Motor neuron (in vitro differentiated cells): Measurements from ENCODE around the gene AAMP. TPM values are rescaled to one million over a fixed set of nuclear protein-coding genes. Genes with fewer than 3 reads are reported as not detected.

Experiments
- ATAC-seq, 8 experiments: fragments of 200-7000 bp; cut with Tn5 transposase; replicated peaks in 6 of 8; 2 replicates each; pipeline ENCODE4 v1.8.0; 2021; ENCODE audit warnings: mild to moderate bottlenecking in 8 of 8, moderate library complexity in 8 of 8
- H3K27ac ChIP-seq, 2 donors: fragments of 250-450 bp; sonication (Bioruptor Pico); 2 replicates each; pipeline ENCODE4 v1.9.0; 2021; ENCODE audit warnings: antibody characterized with exemption in 2 of 2, mild to moderate bottlenecking in 2 of 2, moderate library complexity in 1 of 2
- H3K4me1 ChIP-seq, 2 donors: fragments of 250-450 bp; sonication (Bioruptor Pico); replicated peaks in 1 of 2; 2 replicates each; pipeline ENCODE4 v1.6.1; 2021; ENCODE audit warnings: antibody characterized with exemption in 2 of 2, mild to moderate bottlenecking in 2 of 2, moderate library complexity in 1 of 2
- H3K4me3 ChIP-seq, 5 donors: fragments of 250-450 bp; sonication (Bioruptor Pico); 2 replicates each; pipeline ENCODE4 v1.9.0; 2021; ENCODE audit warnings: antibody characterized with exemption in 5 of 5, mild to moderate bottlenecking in 5 of 5, moderate library complexity in 4 of 5
- WGBS, 10 experiments: fragments of 450-650 bp; shearing (Covaris generic); methylation state at CpG; one replicate each; pipeline ENCODE4 v1.0.0; 2022; 5-methylcytosine and 5-hydroxymethylcytosine counted together
- in situ Hi-C, 9 experiments: fragments of 400-800 bp; cut with MboI; loops; one replicate each; pipeline ENCODE4 v1.15.0; 2021; ENCODE audit warnings: low sequenced_read_pairs in 9 of 9, low pct_unique_long_range_greater_than_20kb in 2 of 9; ENCODE audit not compliant: unreplicated experiment in 9 of 9
- total RNA-seq, 8 experiments: library from RNA; unstranded; fragments of 300-600 nt; gene quantifications; 2 replicates each; pipeline versions ENCODE4 v1.2.3 to v1.2.4, GENCODE V29; 2022

AAMP gene
- total RNA-seq, 8 experiments from 2014 or later, result 61.0 to 179 (median 82.2) TPM

DNA sequence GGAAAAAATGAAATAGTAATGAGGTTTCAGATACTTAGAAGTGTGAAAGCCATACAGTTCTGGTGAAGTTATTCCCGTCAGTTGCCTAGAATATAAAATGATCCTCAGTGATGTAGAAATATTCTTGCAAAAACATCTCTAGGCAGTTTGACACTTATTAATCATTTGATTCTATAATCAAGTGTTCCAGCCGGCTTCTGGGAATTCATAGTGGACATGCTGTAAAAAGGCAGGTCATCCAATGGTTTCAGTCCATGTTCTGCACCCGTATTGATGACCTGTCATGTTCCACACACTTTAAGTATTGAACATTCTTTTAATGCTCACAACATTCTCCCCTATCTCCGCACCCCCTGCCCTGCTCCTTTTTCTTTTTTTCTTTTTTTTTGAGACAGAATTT is 33.1 kb downstream of the AAMP start:
- Histone ChIP-seq H3K4me3 (no peak overlapping the region), H3K4me1 (no peaks in the 10 kb centered on the region), H3K27ac (no peak overlapping the region)
- ATAC-seq, result no peak
- in situ Hi-C loops, result no loop called here
- 83 to 100% (median 96%) methylated on average over 2 to 4 of the region's 4 CpGs; no CpG with 5 or more reads in 1 of the 10 experiments for WGBS, 10 experiments

DNA sequence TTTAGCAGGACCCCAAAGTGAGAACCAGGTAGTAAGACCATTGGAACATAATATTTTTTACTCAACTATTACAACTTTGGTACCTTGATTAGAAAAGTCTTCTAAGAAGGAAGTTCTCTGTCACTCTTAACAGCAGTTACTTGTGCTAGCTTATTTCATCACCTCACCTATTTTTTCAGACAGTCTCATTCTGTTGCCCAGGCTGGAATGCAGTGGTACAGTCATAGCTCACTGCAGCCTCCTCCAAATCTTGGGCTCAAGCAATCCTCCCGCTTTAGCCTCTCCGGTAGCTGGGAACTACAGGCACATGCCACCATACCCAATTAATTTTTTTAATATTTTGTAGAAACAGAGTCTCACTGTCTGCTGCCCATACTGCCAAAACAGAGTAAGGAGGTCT is 34.9 kb downstream of the AAMP start:
- peak in 2 of 8 experiments; percentile 10 to 12 for ATAC-seq
- Histone ChIP-seq H3K27ac (no peak overlapping the region), H3K4me3 (no peak overlapping the region), H3K4me1 (no peaks in the 10 kb centered on the region)
- in situ Hi-C loops, result no loop called here
- WGBS, 10 experiments, result 80 to 100% (median 100%) methylated on average over 1 to 2 of the region's 2 CpGs; no CpG with 5 or more reads in 2 of the 10 experiments

DNA sequence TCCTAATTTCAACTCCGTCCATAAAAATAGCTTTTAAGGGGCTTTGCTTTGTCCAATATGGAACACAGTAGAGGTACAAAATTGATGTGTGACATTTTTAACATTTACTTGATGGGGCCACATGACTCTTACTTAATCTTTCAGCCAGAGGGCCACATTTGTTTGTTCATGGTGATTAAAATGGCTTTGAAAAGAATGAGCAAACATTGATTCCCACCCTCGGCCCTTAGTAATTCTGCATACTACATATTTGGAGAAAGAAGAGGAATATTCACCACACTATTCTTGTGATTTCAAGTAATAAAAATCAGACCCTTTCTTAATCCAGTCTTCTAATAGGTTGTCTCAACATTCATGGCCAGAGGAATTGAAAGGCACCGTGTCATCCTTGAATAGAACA is 35.4 kb downstream of the AAMP start:
- ATAC-seq, result peak in 4 of 8 experiments; percentile 5 to 79 (median 24)
- no peak overlapping the region for H3K27ac ChIP-seq
- H3K4me3 ChIP-seq, result no peak overlapping the region
- in situ Hi-C loops, result no loop called here
- WGBS, 10 experiments, result 54 to 100% (median 87%) methylated on average over 1 to 3 of the region's 3 CpGs; no CpG with 5 or more reads in 3 of the 10 experiments
- H3K4me1 ChIP-seq, result no peaks in the 10 kb centered on the region

DNA sequence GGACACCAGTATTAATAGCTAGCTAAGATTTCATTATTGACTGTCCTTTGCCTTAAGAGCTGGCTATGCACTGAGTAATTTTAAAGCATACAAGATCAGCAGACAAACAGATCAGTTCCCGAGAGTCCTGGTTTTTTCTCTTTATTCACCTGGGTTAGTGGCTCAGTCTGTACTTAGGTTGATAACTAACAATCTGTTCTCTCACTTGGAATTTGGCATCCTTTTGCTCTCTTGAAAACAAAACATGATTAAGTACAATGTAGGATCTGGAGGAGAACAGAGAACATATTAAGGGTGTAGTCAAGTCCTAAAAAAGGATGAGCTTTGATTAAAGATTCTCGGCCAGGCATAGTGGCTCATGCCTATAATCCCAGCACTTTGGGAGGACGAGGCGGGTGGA is 36.4 kb downstream of the AAMP start:
- in situ Hi-C loops, result no loop called here
- Histone ChIP-seq H3K4me1 (no peaks in the 10 kb centered on the region), H3K27ac (no peak overlapping the region), H3K4me3 (no peak overlapping the region)
- WGBS, 10 experiments, result 50 to 100% (median 95%) methylated on average over 1 to 4 of the region's 4 CpGs; no CpG with 5 or more reads in 1 of the 10 experiments
- no peak for ATAC-seq

DNA sequence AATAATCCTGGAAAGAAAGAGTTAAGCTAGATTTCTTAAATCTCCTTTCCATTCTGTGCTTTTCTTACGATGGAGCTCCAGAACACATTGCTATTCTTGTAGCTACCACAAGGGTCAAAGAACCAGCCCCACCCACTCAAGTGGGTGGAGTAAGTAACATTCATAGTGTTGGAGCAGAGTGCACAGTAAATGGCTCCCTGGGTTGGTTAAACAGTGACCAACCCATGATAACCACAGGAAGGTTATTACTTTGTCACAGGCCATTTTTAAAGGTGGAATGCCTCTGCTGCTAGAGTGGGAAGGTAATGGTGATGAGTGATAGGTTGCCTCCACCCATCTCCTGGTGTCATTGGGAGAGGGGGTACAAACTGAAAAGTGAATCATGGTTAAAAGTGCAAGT is 39.1 kb downstream of the AAMP start:
- ATAC-seq, result peak in 3 of 8 experiments; percentile 37 to 56 (median 45)
- in situ Hi-C loops, result no loop called here

DNA sequence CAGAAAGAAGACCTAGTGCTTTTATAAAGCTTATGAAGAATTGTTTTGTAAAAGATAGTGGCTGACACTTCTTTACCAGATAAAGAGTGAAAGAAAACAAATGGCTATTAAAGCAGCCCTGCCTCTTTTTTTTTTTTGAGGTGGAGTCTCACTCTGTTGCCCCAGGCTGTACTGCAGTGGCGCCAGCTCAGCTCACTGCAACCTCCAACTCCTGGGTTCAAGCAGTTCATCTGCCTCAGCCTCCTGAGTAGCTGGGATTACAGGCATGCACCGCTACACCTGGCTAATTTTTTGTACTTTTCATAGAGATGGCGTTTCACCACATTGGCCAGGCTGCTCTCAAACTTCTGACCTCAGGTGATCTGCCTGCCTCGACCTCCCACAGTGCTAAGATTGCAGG is 40.1 kb downstream of the AAMP start:
- 61 to 100% (median 97%) methylated on average over 1 to 4 of the region's 4 CpGs; no CpG with 5 or more reads in 1 of the 10 experiments for WGBS, 10 experiments
- in situ Hi-C loops, result no loop called here
- Histone ChIP-seq H3K4me1 (no peaks in the 10 kb centered on the region), H3K27ac (no peak overlapping the region), H3K4me3 (no peak overlapping the region)
- ATAC-seq, result peak in 2 of 8 experiments; percentile 18 to 27

More for the DNA sequence above, 39.1 kb downstream of the AAMP start:
- 0 to 80% (median 49%) methylated on average over 1 of the region's 1 CpG; no CpG with 5 or more reads in 4 of the 10 experiments for WGBS, 10 experiments
- no peaks in the 10 kb centered on the region for H3K4me1 ChIP-seq
- no peak overlapping the region for H3K27ac ChIP-seq
- H3K4me3 ChIP-seq, result no peak overlapping the region

DNA sequence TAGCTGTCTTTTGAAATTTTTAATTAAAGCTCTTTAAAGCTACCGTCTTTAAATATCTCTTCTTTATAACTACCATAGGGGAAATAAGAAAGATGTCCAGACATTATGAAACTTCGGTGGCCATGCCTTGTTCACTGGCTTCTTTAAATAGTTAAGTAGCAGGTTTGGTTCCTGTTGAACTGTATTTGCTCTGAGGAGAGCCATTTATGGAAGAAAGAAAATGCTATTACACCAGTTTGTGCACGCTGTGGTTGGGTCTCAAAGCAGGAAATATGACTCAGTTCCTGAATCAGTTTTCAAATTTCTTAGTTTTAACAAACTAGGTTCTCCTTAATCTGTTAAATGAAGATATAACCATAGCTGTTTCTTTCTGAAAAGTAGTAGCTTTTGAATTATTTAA is 40.7 kb downstream of the AAMP start:
- H3K4me1 ChIP-seq, result no peaks in the 10 kb centered on the region
- H3K27ac ChIP-seq, result no peak overlapping the region
- H3K4me3 ChIP-seq, result no peak overlapping the region
- peak in 1 of 8 experiments; percentile 18 for ATAC-seq
- in situ Hi-C loops, result no loop called here
- WGBS, 10 experiments, result 0 to 100% (median 90%) methylated on average over 1 to 3 of the region's 3 CpGs

DNA sequence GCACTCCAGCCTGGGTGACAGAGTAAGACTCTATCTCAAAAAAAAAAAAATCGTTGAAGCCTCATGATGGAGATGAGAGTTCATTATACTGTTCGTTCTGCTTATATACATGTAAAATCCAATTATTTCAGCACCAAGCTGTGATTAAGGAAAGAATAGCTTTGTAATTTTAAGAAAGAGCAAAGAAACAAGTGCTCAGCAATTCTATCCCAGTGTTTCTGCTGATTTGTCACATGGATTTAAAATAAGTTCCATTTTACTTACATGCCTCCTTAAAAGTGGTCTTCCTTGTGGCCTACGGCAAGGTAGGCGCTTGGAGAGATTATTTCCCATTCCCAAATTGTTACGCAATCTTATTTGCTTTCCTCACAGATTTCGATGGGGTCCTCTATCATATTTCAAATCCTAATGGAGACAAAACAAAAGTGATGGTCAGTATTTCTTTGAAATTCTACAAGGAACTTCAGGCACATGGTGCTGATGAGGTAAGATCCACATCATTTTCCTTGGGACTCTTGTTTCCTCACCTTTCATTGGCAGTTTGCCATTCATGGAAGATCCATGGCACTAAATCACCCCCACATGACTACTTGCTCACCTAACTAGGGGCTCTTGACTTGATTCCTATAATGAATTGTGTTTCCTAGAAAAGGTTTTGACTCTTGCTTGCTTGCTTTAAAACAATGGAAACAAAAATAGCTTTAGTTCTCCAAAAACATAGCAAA is 41.4 kb downstream of the AAMP start:
- Histone ChIP-seq H3K4me3 (no peak overlapping the region), H3K27ac (no peak overlapping the region), H3K4me1 (no peaks in the 10 kb centered on the region)
- 83 to 100% (median 97%) methylated on average over 1 to 6 of the region's 6 CpGs for WGBS, 10 experiments
- ATAC-seq, result no peak
- in situ Hi-C loops, result no loop called here

DNA sequence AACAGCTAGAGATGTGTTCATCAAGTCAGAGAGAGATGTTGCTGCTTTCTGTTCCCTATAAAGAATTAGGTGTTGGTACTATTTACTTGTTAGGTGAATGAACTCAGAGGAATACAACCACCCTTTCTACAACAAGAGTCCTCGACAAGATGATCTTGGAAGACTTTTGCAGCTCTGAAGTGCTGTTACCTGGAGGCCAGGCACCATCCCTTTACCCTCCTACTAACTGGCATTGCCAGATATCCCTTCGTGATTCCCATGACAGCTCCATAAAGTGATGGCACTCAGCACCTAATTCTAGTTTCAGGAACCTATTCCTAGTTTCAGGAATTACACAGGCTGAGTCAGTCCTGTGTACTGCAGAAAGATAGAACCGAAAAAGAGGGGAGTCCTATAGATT is 43.0 kb downstream of the AAMP start:
- H3K4me3 ChIP-seq, result no peak overlapping the region
- H3K27ac ChIP-seq, result no peak overlapping the region
- 94 to 100% (median 100%) methylated on average over 1 to 3 of the region's 3 CpGs; no CpG with 5 or more reads in 5 of the 10 experiments for WGBS, 10 experiments
- ATAC-seq, result no peak
- H3K4me1 ChIP-seq, result no peaks in the 10 kb centered on the region
- in situ Hi-C loops, result no loop called here

DNA sequence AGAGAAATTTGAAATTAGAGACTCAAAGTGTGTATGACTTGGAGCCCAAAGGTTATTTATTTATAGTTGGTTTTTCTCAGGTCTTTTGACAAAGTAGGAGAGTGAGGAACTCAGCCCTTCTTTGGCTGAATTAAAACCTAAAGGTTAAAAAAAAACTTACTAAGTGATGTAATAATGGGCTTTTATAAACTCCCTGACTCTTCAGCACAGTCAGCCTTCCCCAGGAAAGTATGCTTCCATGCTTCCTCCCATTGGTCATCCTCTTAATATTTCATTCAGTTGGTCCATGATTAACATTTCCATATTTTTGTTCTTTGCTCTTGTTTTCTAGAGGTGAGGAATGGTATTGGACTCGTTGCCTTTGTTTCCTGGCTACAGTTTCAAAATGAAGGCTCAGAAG is 45.8 kb downstream of the AAMP start:
- Histone ChIP-seq H3K4me1 (peaks cover 5 to 6% of the 10 kb centered on the region in 2 donors), H3K27ac (no peak overlapping the region), H3K4me3 (no peak overlapping the region)
- 25 to 100% (median 83%) methylated on average over 1 of the region's 1 CpG; no CpG with 5 or more reads in 2 of the 10 experiments for WGBS, 10 experiments
- no peak for ATAC-seq
- in situ Hi-C loops, result no loop called here

DNA sequence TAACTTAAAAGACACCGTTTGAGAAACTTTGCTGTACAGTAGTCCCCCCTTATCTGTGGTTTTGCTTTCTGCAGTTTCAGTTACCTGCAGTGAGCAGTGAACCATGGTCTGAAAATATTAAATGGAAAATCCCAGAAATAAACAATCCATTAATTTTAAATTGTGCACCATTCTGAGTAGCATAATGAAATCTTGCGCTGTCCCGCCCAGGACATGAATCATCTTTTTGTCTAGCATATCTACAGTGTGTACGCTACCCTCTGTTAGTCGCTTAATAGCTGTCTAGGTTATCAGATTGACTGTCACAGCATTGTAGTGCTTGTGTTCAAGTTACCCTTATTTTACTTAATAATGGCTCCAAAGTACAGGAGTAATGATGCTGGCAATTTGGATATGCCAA is 46.9 kb downstream of the AAMP start:
- in situ Hi-C loops, result no loop called here
- ATAC-seq, result peak in 2 of 8 experiments; percentile 40 to 42
- peaks cover 14 to 17% of the 10 kb centered on the region in 2 donors for H3K4me1 ChIP-seq
- WGBS, 10 experiments, result 19 to 100% (median 75%) methylated on average over 1 to 5 of the region's 5 CpGs; no CpG with 5 or more reads in 2 of the 10 experiments
- H3K27ac ChIP-seq, result no peak overlapping the region
- no peak overlapping the region for H3K4me3 ChIP-seq

DNA sequence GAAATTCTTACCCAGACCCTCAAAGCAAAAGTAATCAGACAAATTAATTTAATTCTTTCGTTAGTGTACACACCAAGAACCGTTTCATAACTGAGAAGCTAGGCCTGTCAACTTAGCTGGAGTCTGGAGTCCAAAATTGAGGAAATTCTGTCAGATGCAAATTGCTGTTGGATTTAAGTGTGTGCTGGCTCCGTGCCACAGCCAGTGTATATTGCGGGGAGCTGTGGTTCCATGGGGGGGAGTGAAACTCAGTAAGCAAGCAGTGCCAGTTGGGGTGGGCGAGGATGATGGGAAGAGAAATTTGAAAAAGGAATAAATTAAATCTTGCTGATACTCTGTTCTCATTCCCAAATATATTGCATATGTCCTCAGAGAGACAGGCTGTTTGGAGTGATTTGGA is 48.9 kb downstream of the AAMP start:
- ATAC-seq, result no peak
- Histone ChIP-seq H3K27ac (no peak overlapping the region), H3K4me3 (no peak overlapping the region), H3K4me1 (peaks cover 17 to 20% of the 10 kb centered on the region in 2 donors)
- WGBS, 10 experiments, result 32 to 100% (median 75%) methylated on average over 1 to 5 of the region's 5 CpGs; no CpG with 5 or more reads in 2 of the 10 experiments
- in situ Hi-C loops, result no loop called here

DNA sequence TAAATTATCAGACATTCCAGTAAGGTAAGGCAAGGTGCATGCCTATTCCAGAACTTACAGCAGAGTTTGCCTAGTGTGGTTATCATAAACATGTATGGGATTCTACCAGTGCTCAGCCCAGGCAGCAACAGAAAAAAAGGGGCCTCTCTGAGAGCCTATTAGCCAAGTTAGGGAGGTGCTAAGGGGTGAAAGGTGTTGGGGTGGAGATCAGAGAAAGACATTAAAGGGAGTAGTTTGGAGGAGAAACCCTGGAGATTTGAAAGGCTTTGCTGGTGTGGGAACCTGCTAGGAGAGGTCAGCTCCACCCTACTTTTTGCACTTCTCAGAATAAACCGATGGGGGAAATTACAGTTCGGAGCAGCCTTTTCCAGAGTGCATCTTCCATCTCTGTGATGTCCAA is 50.0 kb downstream of the AAMP start:
- Histone ChIP-seq H3K27ac (no peak overlapping the region), H3K4me3 (no peak overlapping the region), H3K4me1 (peaks cover 17 to 21% of the 10 kb centered on the region in 2 donors)
- in situ Hi-C loops, result no loop called here
- WGBS, 10 experiments, result 60 to 92% (median 89%) methylated on average over 2 of the region's 2 CpGs; no CpG with 5 or more reads in 6 of the 10 experiments
- ATAC-seq, result no peak
